GM18861 (cell line): ENCODE data around the gene YAF2.

Experiments
- ATAC-seq: cut with Tn5 transposase; IDR thresholded peaks from one replicate; pipeline ENCODE4 v1.9.1; 2021; ENCODE audit not compliant: unreplicated experiment

YAF2 gene, protein sequence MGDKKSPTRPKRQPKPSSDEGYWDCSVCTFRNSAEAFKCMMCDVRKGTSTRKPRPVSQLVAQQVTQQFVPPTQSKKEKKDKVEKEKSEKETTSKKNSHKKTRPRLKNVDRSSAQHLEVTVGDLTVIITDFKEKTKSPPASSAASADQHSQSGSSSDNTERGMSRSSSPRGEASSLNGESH

GRCh38 chr12:42238240-42239140 lies at the start of gene YAF2:
Gene YAF2, minus strand, starts transcription at chr12:42238248. Its CDS starts 68 bp downstream, at chr12:42238180.
- ATAC-seq, result peak; percentile 66

- no peak for ATAC-seq
Observed at GRCh38 chr12:42286741-42287140, 48.7 kb upstream of the YAF2 start.

- ATAC-seq, result no peak
Observed at GRCh38 chr12:42285431-42285830, 47.4 kb upstream of the YAF2 start.

DNA sequence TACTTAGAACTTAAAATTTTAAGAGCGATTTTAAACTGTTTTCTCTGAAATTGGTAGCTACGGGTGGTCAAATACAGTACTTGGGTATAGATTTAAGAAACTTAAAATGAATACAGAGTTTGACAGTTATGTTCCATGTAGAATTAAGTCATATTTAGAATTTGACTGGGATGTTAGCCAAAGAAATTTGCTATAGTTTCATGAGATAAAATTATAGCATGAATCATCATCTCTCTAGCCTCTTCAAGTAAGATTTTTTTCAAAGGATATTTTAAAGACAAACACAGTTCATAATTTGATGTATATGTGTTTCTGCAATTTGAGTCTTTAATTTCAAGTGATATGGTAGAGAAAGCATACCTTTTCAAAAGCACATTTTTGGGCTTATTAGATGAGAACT lies 46.8 kb upstream of the YAF2 start:
- ATAC-seq, result no peak

DNA sequence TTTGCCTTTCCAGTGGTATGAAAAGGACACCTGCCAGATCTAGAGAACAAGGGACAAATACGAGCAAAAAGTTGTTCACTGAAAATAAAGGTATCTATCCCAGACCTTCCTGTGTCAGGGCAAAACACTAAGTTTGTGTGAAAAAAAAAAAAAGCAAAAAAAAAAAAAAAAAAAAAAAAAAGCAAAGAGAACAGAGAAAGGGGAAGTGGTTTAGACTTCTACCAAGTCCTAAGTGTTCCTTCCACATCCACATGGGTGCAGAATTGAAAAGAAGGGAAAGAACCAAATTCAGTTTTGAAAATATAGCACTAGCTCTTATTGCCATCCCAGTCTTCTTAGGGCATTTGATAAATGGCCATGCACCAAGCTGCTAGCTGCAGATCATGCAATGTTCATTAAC lies 46.1 kb upstream of the YAF2 start:
- no peak for ATAC-seq

GRCh38 chr12:42283739-42284138 lies 45.7 kb upstream of the YAF2 start:
- no peak for ATAC-seq

DNA sequence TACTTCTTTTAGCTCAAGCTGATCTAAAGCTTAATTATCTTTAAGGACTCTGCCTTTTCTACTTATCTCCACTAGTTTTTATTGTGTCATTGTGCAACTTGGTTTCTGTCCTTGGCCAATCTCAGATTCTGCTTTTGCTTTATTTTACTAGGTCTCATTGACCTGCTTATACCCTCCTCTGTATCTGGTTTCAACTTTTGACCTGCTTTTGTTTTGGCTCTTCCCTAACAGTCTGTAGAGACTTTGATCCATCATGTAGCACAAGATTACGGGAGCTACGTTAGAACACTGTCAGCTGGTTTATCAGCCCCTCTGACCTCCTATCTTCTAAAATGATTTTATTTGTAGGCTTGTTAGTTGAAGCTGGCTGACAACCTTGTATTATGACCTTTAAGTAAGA lies 44.2 kb upstream of the YAF2 start:
- no peak for ATAC-seq

GRCh38 chr12:42281844-42282243 lies 43.8 kb upstream of the YAF2 start:
- no peak for ATAC-seq

- ATAC-seq, result no peak
Observed at GRCh38 chr12:42281278-42281677, 43.2 kb upstream of the YAF2 start.

- no peak for ATAC-seq
Observed at GRCh38 chr12:42278128-42278510, 40.1 kb upstream of the YAF2 start.

- no peak for ATAC-seq
Observed at GRCh38 chr12:42277396-42278127, 39.5 kb upstream of the YAF2 start.

DNA sequence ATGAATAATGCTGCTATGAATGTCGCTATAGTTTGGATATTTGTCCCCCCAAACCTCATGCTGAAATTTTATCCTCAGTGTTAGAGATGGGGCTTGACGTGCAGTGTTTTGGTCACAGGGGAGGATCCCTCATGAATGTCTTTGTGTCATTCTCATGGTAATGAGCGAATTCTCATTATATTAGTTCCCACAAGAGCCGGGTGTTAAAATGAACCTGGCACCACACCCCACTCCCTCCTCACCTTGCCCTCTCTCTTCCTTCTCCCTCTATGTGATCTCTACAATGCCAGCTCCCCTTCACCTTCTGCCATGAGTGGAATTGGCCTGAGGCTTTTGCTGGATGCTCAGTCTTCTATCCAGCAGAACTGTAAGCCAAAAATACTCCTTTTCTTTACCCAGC lies 37.5 kb upstream of the YAF2 start:
- ATAC-seq, result no peak

GRCh38 chr12:42273706-42274105 lies 35.7 kb upstream of the YAF2 start:
- no peak for ATAC-seq

- no peak for ATAC-seq
Observed at GRCh38 chr12:42270596-42270995, 32.5 kb upstream of the YAF2 start.

DNA sequence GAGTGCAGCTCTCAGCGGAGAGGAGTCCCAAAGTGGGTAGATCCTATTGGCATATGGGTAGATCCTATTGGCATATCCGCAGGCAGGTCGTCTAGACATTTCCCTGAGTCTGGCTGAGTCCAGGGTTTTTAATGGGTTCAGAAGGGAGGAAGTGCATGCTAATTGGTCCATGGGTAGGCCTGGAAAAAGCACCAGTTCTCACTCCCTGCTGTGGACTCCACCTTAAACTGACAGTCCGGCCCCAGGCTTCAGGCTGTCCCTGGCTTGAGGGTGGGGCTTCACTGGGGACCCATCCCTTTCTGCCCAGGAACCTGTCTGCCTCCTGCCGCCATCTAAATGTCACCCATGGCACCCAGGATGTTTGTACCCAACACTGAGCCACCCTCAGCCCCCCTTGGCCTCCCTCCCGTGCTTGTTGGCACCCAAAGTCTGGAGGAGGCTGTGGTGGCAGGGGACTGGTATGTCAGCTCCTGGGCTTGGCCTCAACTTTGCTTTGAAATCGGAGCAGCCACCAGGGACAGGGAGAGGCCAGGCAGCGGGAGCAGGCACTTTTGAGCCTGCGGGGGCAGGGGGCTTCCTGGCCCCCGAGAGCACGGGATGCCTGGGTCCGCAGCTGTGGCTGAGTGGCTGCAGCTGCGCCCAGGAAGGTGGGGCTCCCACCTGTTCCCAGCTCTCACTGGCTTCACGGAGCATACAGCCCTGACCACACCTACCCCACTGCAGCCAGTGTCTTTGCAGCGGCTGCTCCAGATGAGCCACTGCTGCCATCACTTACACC lies 29.6 kb upstream of the YAF2 start:
- ATAC-seq, result no peak

DNA sequence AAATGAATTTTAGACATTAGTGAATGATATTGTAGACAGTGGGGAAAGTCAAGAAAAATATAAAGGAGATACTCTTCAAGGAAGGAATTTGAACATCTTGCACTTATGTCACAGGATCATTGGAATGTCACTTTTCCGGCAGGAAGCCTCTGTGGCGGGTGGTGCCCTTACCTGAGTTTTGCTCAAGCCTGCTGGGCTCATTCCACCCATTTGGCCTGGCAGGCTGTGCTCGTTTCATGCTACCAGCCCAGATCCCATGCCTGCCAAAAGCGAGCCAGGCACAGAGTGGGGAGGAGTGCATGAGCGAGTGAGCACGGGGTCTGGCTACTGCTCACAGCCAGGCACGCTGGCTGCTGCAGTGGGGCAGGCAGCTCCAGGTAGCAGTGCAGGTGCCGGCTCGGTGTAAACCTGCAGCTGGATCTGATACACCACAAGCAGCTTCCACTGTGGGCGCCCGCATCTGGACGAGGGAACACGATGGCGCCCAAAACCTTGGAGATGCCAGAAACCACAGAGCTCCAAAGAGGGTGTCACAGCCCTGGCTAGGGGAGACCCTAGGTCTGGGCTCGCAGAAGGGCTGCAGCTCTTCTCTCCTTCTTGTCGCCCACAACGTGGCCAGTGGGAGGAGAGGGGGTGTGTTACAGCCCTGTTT lies 28.7 kb upstream of the YAF2 start:
- no peak for ATAC-seq

DNA sequence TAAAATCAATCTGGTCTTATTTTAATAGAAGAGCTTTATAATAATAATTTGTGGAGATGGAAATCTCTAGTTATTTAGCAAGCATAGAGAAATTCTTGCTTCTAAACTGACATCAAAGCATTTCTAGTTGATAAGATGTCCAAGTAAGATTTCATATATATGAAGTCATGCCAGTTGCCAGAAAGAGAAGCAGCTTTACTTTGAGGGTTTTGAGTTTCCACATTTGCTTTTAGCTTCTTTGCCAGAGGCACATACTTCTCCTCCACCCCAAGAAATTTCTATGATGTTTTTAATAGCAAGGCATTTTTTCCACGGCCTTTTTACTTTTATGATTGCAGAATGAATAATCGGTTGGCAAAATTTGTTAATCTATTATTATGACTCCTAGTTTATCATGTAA lies 24.2 kb upstream of the YAF2 start:
- ATAC-seq, result no peak

DNA sequence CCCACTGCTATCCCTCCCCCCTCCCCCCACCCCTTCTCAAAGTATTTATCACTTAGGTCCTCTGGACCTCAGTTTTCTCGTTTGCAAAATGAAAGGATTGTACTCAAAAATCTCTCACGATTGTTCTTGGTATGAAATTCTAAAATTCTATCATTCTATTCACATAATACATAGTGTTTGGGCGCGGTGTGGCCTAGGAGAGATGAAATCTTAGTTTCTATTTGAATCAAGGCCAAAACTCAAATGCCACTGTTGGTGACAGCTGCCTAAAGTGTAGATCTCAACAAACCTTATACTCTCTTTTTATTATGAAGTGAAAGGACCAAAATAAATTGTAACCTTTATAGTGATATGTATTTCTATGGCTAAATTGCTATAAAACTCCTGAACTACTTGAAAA lies 23.7 kb upstream of the YAF2 start:
- no peak for ATAC-seq

- no peak for ATAC-seq
Observed at GRCh38 chr12:42260518-42260917, 22.5 kb upstream of the YAF2 start.

- ATAC-seq, result no peak
Observed at GRCh38 chr12:42259699-42260098, 21.7 kb upstream of the YAF2 start.

DNA sequence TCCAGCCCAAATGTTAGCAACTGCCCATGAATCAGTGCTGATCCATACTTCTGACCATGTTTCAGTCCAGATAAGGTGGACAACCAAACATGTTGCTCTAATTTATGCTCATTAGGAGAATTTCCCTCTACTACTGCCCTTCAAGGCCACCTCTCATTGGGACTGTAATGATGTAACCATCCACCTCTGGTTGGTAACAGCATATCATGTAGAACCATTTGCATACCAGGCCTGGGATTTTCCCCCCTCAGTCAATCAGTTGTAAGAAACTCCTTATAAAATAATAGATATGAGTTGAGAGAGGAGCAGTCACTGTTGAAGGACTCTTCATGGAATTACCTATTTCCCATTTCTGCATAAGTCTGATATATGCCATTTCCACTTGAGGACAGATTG lies 17.8 kb upstream of the YAF2 start:
- ATAC-seq, result no peak
